Lower lobe of right lung (tissue), 2 donors: ENCODE results near the gene CD99. TPM values are rescaled to one million over a fixed set of nuclear protein-coding genes. Genes with fewer than 3 reads are reported as not detected.
"Not testable (repeated sequence)": the region's sequence is repeated elsewhere in the genome, so short reads cannot be mapped to it uniquely, and the experiment has no call there.

Experiments used
- ATAC-seq, 2 donors: fragments of 200-7000 bp; cut with Tn5 transposase; one replicate each; pipeline ENCODE4 v1.9.1; 2020 to 2022; ENCODE audit warnings: mild to moderate bottlenecking in 2 of 2, moderate library complexity in 2 of 2
- DNase-seq: peaks from one replicate; pipeline ENCODE4 v3.0.0-alpha.2; 2020
- H3K27ac ChIP-seq: fragments of 200-600 bp; one replicate; pipeline ENCODE4 v1.8.0; 2022
- H3K27me3 ChIP-seq: fragments of 200-600 bp; one replicate; pipeline ENCODE4 v1.8.0; 2022; ENCODE audit warnings: low read depth
- H3K36me3 ChIP-seq: fragments of 200-600 bp; one replicate; pipeline ENCODE4 v1.8.0; 2022; ENCODE audit warnings: mild to moderate bottlenecking
- H3K4me1 ChIP-seq: fragments of 200-600 bp; one replicate; pipeline ENCODE4 v1.8.0; 2022
- H3K4me3 ChIP-seq: fragments of 200-600 bp; one replicate; pipeline ENCODE4 v1.8.0; 2022; ENCODE audit warnings: mild to moderate bottlenecking
- H3K9me3 ChIP-seq: fragments of 200-600 bp; one replicate; pipeline ENCODE4 v1.8.0; 2022
- intact Hi-C: fragments of 100-400 bp; cut with DNase I; formaldehyde crosslinking; loops from one replicate; pipeline ENCODE4 v1.11.0; 2022
- total RNA-seq: library from RNA; stranded (reverse); fragmentation: NEBNext Ultra II Directional; extraction: Animal tissue kit (Norgen Biotek cat#: 25700); gene quantifications from one replicate; pipeline ENCODE4 v1.2.1, GENCODE V29; 2021
- TF ChIP-seq, protein P1 (sequence below): fragments of 200-600 bp; IDR thresholded peaks from one replicate; pipeline ENCODE4 v1.8.0; 2022; ENCODE audit warnings: antibody characterized with exemption, mild to moderate bottlenecking
- donor health status: DM: no; HTN: yes; CAD: no; lungs with severe emphysema.

The CD99 gene
- total RNA-seq, 1 donor from 2014 or later, result 249 TPM

DNA sequence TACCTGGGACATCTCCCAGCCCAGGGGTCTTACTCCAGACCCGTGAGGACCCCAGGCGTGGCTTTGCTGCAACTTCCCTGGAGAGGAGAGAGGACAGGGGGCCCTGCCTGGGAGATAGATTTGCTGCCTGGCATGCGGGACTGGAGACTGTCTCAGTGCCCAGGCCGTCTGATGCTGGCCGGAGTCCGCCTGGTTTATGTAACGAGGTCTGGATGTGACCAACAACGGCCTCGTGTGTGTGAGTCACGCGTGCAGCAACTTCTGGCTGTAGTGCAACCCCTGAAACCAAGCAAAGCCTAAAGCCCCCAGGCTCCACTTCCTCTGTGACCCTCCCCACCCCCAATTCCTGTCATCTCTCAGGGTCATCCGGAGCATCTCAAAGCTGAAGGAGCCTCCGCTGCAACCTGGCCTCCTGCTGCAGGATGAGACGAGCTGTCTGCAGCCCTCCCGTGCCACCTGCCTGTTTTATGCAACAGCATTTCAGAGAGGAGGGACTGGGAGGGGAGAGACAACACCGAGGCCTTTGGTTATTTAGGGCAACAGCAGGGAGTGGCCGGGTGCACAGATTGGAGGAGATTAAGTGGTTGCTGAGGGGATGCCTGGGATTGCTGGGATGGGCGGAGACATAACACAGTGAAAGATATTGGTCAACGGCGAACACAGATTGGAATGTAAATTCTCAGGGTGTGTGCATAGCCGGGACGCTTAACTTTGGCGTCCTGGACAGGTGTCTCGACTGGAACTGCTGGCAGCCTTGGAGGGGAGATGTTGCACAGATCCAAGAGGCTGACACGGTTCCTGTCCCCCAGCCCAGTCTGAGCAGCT is 76.7 kb downstream of the CD99 start:
- intact Hi-C loops, result no loop called here
- H3K4me1 ChIP-seq, result no peaks in the 10 kb centered on the region
- no peaks in the 10 kb centered on the region for H3K27me3 ChIP-seq
- DNase-seq (peak; percentile 65), ATAC-seq (peak; percentile 94 to 97)
- no peak overlapping the region for H3K4me3 ChIP-seq
- H3K9me3 ChIP-seq, result no peaks in the 10 kb centered on the region
- H3K27ac ChIP-seq, result peak overlapping the region; percentile 53
- no peaks in the 10 kb centered on the region for H3K36me3 ChIP-seq
- TF ChIP-seq, protein P1, sequence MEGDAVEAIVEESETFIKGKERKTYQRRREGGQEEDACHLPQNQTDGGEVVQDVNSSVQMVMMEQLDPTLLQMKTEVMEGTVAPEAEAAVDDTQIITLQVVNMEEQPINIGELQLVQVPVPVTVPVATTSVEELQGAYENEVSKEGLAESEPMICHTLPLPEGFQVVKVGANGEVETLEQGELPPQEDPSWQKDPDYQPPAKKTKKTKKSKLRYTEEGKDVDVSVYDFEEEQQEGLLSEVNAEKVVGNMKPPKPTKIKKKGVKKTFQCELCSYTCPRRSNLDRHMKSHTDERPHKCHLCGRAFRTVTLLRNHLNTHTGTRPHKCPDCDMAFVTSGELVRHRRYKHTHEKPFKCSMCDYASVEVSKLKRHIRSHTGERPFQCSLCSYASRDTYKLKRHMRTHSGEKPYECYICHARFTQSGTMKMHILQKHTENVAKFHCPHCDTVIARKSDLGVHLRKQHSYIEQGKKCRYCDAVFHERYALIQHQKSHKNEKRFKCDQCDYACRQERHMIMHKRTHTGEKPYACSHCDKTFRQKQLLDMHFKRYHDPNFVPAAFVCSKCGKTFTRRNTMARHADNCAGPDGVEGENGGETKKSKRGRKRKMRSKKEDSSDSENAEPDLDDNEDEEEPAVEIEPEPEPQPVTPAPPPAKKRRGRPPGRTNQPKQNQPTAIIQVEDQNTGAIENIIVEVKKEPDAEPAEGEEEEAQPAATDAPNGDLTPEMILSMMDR, result no peak

DNA sequence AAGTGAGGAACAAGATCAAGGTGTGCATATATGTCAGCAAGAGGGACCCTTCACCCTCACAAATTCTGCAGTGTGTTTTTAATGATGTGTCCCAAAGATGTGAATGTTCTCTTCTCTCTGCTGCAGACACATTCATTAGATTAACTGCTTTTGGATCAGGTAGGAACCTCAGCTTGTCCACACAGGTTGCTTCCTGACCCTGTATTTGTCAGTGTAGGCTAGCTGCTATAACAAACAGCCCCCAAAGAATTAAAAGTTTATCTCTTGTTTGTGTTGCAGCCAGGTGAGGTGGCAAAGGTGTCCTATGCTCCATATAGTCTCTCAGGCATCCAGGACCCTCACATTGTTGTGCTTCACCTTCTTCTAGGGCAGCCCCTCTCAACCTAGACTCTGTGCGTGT is 78.5 kb downstream of the CD99 start:
- no peak overlapping the region for H3K27ac ChIP-seq
- DNase-seq (no peak), ATAC-seq (no peak)
- no peak overlapping the region for H3K4me3 ChIP-seq
- H3K27me3 ChIP-seq, result no peaks in the 10 kb centered on the region
- TF ChIP-seq, protein P1, result no peak
- no peaks in the 10 kb centered on the region for H3K9me3 ChIP-seq
- intact Hi-C loops, result no loop called here
- no peaks in the 10 kb centered on the region for H3K36me3 ChIP-seq
- H3K4me1 ChIP-seq, result no peaks in the 10 kb centered on the region

DNA sequence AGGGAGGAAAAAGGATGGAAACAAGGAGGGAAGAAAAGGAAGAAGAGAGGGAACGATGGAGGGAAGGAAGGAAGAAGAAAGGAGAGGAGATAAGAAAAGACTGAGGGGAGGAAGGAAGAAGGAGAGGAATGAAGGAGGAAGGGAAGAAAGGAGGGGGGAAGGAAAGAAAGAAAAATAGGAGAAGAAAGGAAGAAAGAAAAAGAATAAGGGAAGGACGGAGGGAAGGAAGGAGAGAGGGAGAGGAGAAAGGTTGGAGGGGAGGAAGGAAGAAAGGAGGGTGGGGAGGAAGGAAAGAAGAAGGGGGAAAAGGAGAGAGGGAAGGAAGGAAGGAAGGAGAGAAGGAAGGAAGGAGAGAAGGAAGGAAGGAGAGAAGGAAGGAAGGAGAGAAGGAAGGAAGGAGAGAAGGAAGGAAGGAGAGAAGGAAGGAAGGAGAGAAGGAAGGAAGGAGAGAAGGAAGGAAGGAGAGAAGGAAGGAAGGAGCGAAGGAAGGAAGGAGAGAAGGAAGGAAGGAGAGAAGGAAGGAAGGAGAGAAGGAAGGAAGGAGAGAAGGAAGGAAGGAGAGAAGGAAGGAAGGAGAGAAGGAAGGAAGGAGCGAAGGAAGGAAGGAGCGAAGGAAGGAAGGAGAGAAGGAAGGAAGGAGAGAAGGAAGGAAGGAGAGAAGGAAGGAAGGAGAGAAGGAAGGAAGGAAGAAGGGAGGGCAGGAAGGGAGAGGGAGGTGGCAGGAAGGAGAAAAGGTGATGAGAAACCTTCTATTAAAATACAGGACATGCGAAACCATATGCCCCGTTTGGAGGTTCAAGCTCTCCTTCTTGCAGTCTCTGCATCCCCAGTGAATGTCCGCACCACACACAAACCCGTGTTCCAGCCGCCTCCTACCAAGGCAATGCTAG is 82.3 kb downstream of the CD99 start:
- intact Hi-C loops, H3K36me3 ChIP-seq, DNase-seq, H3K4me1 ChIP-seq, ATAC-seq, H3K4me3 ChIP-seq, H3K9me3 ChIP-seq, H3K27ac ChIP-seq, H3K27me3 ChIP-seq: not testable (repeated sequence)

DNA sequence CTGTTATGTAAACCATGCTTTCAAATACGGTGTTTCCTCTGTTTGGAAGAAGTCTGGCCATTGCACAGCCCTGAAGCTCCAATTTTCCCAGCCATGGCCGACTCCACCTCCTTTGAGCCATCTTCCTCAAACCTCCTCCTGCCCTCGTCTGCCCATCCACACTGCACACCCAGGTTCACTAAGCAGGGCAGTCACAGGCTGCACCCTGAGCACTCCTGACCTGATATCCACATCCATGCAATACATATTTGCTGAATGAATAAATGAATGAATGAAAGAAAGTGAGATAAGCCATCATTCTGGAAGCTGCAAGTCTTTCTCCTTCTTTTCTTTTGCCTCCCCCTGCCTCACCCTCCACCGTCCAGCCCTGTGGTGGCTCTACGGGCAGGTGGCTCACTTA is 83.0 kb downstream of the CD99 start:
- Histone ChIP-seq H3K36me3 (no peaks in the 10 kb centered on the region), H3K4me1 (no peaks in the 10 kb centered on the region)
- TF ChIP-seq, protein P1, result no peak

DNA sequence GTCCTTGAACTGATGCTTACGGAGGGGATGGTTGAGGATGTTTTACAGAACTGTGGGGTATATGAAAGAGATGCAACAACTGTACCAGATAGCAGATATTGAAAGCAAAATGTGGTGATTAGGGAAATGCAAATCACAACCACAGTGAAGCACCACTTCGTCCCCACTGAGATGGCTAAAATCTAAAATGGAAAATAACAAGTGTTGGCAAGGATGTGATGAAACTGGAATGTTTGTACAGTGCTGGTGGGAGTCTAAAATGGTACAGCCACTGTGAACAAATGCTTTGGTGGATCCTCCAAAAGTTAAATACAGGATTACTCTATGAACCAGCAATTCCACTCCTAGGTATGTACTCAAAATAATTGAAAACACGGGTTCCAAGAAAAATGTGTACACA is 83.7 kb downstream of the CD99 start:
- DNase-seq, result no peak
- Histone ChIP-seq H3K4me3 (no peak overlapping the region), H3K9me3 (peaks cover 4% of the 10 kb centered on the region), H3K4me1 (no peaks in the 10 kb centered on the region), H3K27ac (no peak overlapping the region), H3K27me3 (no peaks in the 10 kb centered on the region), H3K36me3 (no peaks in the 10 kb centered on the region)
- intact Hi-C loops, result no loop called here
- TF ChIP-seq, protein P1, result no peak
- no peak for ATAC-seq

More for the DNA sequence above, 83.0 kb downstream of the CD99 start:
- peaks cover 4% of the 10 kb centered on the region for H3K9me3 ChIP-seq
- H3K27ac ChIP-seq, result no peak overlapping the region
- no peaks in the 10 kb centered on the region for H3K27me3 ChIP-seq
- H3K4me3 ChIP-seq, result no peak overlapping the region
- DNase-seq (no peak), ATAC-seq (no peak)
- intact Hi-C loops, result no loop called here

DNA sequence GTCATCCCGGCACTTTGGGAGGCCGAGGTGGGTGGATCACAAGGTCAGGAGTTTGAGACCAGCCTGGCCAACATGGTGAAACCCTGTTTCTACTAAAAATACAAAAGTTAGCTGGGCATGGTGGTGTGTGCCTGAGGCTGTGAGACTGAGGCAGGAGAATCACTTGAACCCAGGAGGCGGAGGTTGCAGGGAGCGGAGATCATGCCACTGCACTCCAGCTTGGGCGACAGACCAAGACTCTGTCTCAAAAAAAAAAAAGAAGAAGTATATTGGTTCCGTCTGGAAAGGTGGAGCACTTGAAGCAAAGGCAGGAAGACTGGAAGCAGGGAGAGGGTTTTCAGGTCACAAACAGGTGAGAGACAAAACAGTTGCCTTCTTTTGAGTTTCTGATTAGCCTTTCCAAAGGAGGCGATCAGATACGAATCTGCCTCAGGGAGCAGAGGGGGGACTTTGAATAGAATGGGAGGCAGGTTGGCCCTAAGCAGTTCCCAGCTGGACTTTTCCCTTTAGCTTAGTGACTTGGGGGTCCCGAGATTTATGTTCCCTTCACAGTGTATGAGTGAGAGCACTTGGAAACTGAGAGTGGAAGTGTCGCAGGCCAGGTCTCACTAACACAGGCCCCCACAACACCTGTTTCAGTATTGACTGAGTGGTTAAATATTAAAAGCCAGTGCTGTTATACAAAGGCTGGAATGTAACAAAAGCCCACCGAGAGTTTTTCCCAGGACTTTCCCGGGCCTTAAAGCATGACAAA is 89.6 kb downstream of the CD99 start:
- H3K4me3 ChIP-seq, H3K9me3 ChIP-seq, H3K36me3 ChIP-seq, intact Hi-C loops, H3K27me3 ChIP-seq, DNase-seq, ATAC-seq, H3K4me1 ChIP-seq: not testable (repeated sequence)
- H3K27ac ChIP-seq, result peak overlapping the region; percentile 24
